ENCODE data around the gene ZNF516.

GRCh38 chr18:76498064-76498463 lies 3.0 kb upstream of the ZNF516 start:
- TF ChIP-seq CTCF (IDR thresholded peaks at IDR 0.05; ENCODE audit: low read length): no peak
- TF ChIP-seq EZH2 (IDR thresholded peaks at IDR 0.05; ENCODE audit: borderline replicate concordance, low read length): no peak

Measured in OCI-LY1 (cell line).